ENCODE results near the gene C6orf120. TPM values are rescaled to one million over a fixed set of nuclear protein-coding genes. Genes with fewer than 3 reads are reported as not detected.

C6orf120 gene
- total and polyA plus RNA-seq, 9 of the 15 experiments (the other 6 are each of a cell fraction or from before 2014, with no cell fraction given): 7.7 to 44.9 (median 34.8) TPM

DNA sequence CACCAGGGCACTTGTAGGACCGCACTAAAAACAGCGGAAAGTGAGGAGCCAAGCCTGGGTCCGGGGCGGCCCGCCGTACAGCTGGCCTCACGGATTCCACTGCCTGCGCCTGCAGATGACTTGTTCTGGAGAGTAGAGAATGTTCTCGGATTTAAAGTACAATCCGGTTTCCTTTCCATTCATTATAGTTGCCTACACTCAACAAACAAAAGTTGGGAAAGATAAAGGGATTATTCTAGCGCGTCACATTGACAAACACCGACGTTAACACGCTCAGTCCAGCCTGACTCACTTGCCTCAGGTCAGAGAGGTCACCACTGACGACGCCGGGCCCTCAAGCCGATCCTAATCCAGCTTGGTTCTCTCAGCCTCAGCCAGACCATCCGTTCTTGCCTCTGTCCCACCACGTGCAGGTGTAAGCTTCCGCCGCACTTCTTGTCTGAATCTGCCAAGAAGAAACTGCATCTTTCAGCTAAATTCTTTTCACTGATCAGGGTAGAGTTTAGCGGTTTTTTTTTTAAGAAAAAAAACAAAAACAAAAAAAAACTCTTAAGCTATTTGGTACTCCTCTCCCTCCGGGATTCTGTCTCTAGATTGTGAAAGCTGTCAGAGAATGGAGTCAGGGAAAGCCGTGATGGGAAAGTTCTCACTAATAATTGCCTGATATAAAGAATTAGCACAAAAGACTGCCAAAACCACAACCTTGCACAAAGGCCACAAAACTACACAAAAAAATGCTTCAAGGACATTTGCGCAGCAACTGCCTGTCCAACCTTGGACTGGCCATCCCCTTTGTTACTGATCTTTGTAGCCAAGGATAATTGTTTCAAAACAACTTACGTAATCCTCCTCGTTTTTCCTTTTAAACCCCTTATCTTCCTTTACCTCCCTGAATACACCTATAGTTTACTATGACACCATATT is 23.5 kb downstream of the C6orf120 start (continued):
- no peak for TF ChIP-seq MBD1 (CRISPR knock-in tag; IDR thresholded peaks at IDR 0.05)
- no peak for TF ChIP-seq RFX7 (CRISPR knock-in tag; IDR thresholded peaks at IDR 0.05)
- no peak for TF ChIP-seq ZNF133 (CRISPR knock-in tag; IDR thresholded peaks at IDR 0.05)
- peak; percentile 58; the same call in 1 of the 2 replicates for TF ChIP-seq SUPT5H (IDR thresholded peaks at IDR 0.05)
- TF ChIP-seq PHTF2 (CRISPR knock-in tag; IDR thresholded peaks at IDR 0.05): no peak
- 0 out of 2 replicates have a peak, but pooled peaks have one; percentile 37 for TF ChIP-seq NBN (IDR thresholded peaks at IDR 0.05; ENCODE audit: low read depth)
- TF ChIP-seq, protein P1, sequence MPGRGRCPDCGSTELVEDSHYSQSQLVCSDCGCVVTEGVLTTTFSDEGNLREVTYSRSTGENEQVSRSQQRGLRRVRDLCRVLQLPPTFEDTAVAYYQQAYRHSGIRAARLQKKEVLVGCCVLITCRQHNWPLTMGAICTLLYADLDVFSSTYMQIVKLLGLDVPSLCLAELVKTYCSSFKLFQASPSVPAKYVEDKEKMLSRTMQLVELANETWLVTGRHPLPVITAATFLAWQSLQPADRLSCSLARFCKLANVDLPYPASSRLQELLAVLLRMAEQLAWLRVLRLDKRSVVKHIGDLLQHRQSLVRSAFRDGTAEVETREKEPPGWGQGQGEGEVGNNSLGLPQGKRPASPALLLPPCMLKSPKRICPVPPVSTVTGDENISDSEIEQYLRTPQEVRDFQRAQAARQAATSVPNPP (IDR thresholded peaks at IDR 0.05; ENCODE audit: borderline replicate concordance, insufficient read depth, insufficient read length): no peak
- no peak for TF ChIP-seq HCFC1 (IDR thresholded peaks at IDR 0.05; ENCODE audit: low read depth, low read length)
- TF ChIP-seq CBX5 (IDR thresholded peaks at IDR 0.05; ENCODE audit: borderline replicate concordance, low read depth): no peak
- peak; percentile 61 for TF ChIP-seq PML (IDR thresholded peaks at IDR 0.05; ENCODE audit: low read length)
- no peak for TF ChIP-seq RBM39 (optimal IDR thresholded peaks at IDR 0.05; ENCODE audit: low read depth, low read length)
- TF ChIP-seq SP2 (IDR thresholded peaks at IDR 0.05; ENCODE audit: extremely low read depth, low read depth, low read length, poor library complexity, severe bottlenecking): no peak
- no peak for TF ChIP-seq HMG20B (CRISPR knock-in tag; IDR thresholded peaks at IDR 0.05)
- TF ChIP-seq CEBPG (CRISPR knock-in tag; IDR thresholded peaks at IDR 0.05): no peak
- no peak for TF ChIP-seq CEBPG (tag; conservative IDR thresholded peaks at IDR 0.05 in 1 of 2, IDR thresholded peaks at IDR 0.05 in 1 of 2)
- TF ChIP-seq POU5F1 (IDR thresholded peaks at IDR 0.05; ENCODE audit: borderline replicate concordance, low read depth, low read length, partially characterized antibody): no peak
- no peak for TF ChIP-seq OTX1 (CRISPR knock-in tag; IDR thresholded peaks at IDR 0.05)
- no peak for TF ChIP-seq RHOXF2B (CRISPR knock-in tag; conservative IDR thresholded peaks at IDR 0.05)
- no peak for TF ChIP-seq HNRNPH1 (optimal IDR thresholded peaks at IDR 0.05; ENCODE audit: low read depth, low read length)
- TF ChIP-seq, protein P2, sequence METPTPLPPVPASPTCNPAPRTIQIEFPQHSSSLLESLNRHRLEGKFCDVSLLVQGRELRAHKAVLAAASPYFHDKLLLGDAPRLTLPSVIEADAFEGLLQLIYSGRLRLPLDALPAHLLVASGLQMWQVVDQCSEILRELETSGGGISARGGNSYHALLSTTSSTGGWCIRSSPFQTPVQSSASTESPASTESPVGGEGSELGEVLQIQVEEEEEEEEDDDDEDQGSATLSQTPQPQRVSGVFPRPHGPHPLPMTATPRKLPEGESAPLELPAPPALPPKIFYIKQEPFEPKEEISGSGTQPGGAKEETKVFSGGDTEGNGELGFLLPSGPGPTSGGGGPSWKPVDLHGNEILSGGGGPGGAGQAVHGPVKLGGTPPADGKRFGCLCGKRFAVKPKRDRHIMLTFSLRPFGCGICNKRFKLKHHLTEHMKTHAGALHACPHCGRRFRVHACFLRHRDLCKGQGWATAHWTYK (CRISPR knock-in tag; IDR thresholded peaks at IDR 0.05): no peak
- no peak for TF ChIP-seq ZBTB34 (CRISPR knock-in tag; IDR thresholded peaks at IDR 0.05)

All from K562 (cell line).